NB4 (cell line): Measurements from ENCODE around the gene RTF2.
"Not testable (repeated sequence)": the region's sequence is repeated elsewhere in the genome, so short reads cannot be mapped to it uniquely, and the experiment has no call there.

Source experiments
- DNase-seq: peaks from one replicate; pipeline ENCODE4 v3.0.0; 2010; ENCODE audit warnings: low read depth
- H3K4me3 ChIP-seq: one replicate; pipeline ENCODE4 v1.5.1; 2011; ENCODE audit warnings: mild to moderate bottlenecking, low read depth, low read length, moderate library complexity
- MYC ChIP-seq: IDR thresholded peaks from 2 replicates; pipeline ENCODE4 v1.6.1; 2011; ENCODE audit warnings: low read depth, low read length
- POLR2A ChIP-seq: IDR thresholded peaks from 2 replicates; pipeline ENCODE4 v1.6.1; 2011; ENCODE audit warnings: mild to moderate bottlenecking; ENCODE audit not compliant: insufficient read length; ENCODE audit errors: extremely low read depth
- TF ChIP-seq, protein P1 (sequence below): IDR thresholded peaks from one replicate; pipeline ENCODE4 v1.5.1; 2012; ENCODE audit warnings: low read depth, low read length
- TF ChIP-seq, protein P2 (sequence below): IDR thresholded peaks from 2 replicates; pipeline ENCODE4 v1.6.1; 2011; ENCODE audit warnings: low read depth, low read length

The RTF2 gene

DNA sequence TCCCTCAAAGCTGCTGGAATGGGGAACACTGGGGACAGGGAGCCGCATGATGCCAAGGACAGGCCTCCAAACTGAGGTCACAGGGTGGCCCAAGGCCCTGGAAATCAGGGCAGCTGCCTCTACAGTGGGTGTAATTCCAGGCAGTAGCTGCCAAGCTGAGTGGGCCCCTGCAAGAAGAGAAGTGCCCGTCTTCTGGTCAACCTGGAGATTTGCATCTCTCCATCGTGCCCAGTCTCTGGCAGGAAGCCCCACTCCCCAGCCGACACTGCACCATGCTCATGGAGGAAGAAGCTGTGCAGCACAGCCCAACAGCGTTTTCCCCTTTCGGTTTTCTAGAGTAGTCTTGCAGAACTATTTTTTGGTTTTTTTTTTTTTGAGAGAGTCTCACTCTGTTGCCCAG lies 53.9 kb downstream of the RTF2 start:
- DNase-seq: no peak
- no peak overlapping the region for H3K4me3 ChIP-seq
- TF ChIP-seq, protein P1, sequence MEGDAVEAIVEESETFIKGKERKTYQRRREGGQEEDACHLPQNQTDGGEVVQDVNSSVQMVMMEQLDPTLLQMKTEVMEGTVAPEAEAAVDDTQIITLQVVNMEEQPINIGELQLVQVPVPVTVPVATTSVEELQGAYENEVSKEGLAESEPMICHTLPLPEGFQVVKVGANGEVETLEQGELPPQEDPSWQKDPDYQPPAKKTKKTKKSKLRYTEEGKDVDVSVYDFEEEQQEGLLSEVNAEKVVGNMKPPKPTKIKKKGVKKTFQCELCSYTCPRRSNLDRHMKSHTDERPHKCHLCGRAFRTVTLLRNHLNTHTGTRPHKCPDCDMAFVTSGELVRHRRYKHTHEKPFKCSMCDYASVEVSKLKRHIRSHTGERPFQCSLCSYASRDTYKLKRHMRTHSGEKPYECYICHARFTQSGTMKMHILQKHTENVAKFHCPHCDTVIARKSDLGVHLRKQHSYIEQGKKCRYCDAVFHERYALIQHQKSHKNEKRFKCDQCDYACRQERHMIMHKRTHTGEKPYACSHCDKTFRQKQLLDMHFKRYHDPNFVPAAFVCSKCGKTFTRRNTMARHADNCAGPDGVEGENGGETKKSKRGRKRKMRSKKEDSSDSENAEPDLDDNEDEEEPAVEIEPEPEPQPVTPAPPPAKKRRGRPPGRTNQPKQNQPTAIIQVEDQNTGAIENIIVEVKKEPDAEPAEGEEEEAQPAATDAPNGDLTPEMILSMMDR: no peak
- no peak for TF ChIP-seq MYC
- TF ChIP-seq POLR2A: no peak
- TF ChIP-seq, protein P2, sequence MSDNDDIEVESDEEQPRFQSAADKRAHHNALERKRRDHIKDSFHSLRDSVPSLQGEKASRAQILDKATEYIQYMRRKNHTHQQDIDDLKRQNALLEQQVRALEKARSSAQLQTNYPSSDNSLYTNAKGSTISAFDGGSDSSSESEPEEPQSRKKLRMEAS: no peak

DNA sequence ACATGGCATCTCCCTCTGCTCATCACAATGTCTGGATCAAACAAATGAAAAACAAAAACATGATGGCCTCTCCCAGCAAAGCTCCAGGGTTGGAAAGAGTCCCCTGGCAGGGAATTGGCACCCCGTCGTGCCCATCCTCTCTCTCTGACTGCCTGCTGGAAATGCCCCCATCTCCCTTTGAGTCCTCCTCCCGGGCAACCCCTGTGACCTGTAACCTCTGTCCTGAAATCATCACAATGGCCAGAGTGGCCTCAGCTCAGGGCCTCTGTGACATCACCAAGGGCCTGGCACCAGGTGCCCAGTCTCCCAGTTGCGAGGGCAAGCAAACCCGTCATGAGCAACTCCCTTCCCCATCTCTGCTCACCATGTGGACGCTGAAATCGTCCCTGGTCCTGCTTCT lies 56.0 kb downstream of the RTF2 start, which contains the start of gene FAM209A:
FAM209A (plus strand) TSS at position 301 of the 400 bp plus-strand sequence; CDS start at position 366, 65 bp downstream.
- not testable (repeated sequence) for DNase-seq, H3K4me3 ChIP-seq

DNA sequence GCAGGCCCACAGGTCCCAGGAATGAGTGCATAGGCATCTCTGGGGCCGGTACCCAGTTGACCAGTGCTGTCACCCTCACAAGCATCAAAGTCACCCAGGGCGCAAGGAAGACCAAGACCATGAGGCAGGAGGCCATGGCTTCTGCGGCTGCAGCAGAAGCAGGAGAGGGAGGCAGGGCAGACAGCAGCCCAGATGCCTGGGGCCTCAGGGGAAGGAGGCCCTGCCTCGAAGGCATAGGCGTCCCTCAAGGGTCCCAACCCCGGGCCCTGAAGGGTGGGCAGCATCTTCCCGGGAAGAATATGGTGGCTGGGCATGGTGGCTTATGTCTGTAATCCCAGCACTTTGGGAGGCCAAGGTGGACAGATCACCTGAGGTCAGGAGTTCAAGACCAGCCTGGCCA lies 59.1 kb downstream of the RTF2 start:
- no peak for DNase-seq
- TF ChIP-seq, protein P1: no peak
- TF ChIP-seq MYC: no peak
- no peak for TF ChIP-seq POLR2A
- TF ChIP-seq, protein P2: no peak

DNA sequence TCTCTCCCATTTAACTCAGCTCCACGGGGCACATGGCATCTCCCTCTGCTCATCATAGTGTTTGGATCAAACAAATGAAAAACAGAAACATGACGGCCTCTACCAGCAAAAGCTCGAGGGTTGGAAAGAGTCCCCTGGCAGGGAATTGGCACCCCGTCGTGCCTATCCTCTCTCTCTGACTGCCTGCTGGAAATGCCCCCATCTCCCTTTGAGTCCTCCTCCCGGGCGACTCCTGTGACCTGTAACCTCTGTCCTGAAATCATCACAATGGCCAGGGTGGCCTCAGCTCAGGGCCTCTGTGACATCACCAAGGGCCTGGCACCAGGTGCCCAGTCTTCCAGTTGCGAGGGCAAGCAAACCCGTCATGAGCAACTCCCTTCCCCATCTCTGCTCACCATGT lies 64.5 kb downstream of the RTF2 start, which contains the start of gene FAM209B:
FAM209B (plus strand) TSS at position 301 of the 400 bp plus-strand sequence; CDS start at position 397, 96 bp downstream.
- not testable (repeated sequence) for DNase-seq, H3K4me3 ChIP-seq

More for the DNA sequence above, 59.1 kb downstream of the RTF2 start:
- H3K4me3 ChIP-seq: no peak overlapping the region

DNA sequence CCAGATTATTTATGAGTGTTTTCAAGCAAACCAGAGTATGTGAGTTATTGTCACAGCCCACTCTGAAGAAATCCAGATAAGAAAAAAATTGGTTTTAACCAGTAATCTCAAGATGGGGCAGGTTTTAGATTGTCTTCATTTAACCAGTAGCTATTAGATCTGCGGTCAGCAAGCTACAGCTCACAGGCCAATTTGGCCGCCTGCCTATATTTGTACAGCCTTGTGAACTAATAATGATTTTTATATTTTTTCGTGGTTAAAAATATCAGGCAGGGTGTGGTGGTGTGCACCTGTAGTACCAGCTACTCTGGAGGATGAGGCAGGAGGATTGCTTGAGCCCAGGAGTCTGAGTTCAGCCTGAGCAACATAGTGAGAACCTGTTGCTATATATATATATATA lies 69.6 kb downstream of the RTF2 start:
- H3K4me3 ChIP-seq: no peak overlapping the region
- no peak for DNase-seq
- TF ChIP-seq, protein P2: no peak
- TF ChIP-seq, protein P1: no peak
- TF ChIP-seq POLR2A: no peak
- TF ChIP-seq MYC: no peak

DNA sequence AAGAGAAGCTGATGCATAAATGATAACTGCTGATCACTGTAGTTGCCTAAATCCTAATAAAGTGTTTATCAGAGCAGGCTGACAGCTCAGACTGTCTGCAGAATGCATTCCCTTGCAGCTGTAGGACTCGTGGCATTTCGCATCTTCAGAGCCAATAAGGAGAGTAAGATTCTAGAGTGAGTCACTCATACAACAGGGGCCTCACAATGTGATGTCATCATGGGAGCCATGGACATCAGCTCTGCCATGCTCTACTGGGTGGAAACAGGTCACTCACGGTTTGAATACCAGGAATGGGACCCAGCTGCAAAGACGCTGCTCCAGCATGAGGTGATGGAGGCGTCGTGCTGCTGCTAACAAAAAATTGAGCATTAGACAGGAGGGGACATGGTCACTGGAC lies 72.0 kb downstream of the RTF2 start:
- H3K4me3 ChIP-seq: no peak overlapping the region
- TF ChIP-seq, protein P2: no peak
- TF ChIP-seq, protein P1: no peak
- TF ChIP-seq POLR2A: no peak
- TF ChIP-seq MYC: no peak
- DNase-seq: peak; percentile 67

DNA sequence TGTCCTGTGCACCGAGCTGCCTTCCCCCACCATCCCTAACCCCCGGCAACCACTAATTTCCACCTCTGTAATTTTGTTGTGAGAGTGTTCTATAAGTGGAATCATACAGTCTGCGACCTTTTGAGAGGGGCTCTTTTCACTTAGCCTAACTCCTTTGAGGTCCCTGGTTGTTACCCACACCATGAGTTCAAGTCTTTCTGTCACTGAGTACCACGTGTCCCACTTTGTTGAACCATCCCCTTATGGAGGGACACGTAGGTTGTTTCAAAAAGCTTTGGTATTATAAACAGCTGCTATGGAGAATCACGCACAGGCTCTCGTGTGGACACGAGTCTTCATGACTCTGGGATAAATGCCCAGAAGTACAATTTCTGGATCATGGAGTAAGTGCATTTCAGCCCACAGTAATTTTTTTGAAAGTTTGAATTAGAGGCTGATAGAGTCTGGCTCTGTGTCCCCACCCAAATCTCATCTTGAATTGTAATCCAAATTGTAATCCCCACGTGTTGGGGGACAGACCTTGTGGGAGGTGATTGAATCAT lies 74.1 kb downstream of the RTF2 start:
- TF ChIP-seq, protein P2: no peak
- no peak for TF ChIP-seq MYC
- TF ChIP-seq, protein P1: no peak
- no peak for TF ChIP-seq POLR2A
- no peak overlapping the region for H3K4me3 ChIP-seq
- no peak for DNase-seq
